ENCODE data around the gene CRISP2. TPM values are rescaled to one million over a fixed set of nuclear protein-coding genes. Genes with fewer than 3 reads are reported as not detected.

The CRISP2 gene
- total RNA-seq, 1 donor from 2014 or later = not detected

DNA sequence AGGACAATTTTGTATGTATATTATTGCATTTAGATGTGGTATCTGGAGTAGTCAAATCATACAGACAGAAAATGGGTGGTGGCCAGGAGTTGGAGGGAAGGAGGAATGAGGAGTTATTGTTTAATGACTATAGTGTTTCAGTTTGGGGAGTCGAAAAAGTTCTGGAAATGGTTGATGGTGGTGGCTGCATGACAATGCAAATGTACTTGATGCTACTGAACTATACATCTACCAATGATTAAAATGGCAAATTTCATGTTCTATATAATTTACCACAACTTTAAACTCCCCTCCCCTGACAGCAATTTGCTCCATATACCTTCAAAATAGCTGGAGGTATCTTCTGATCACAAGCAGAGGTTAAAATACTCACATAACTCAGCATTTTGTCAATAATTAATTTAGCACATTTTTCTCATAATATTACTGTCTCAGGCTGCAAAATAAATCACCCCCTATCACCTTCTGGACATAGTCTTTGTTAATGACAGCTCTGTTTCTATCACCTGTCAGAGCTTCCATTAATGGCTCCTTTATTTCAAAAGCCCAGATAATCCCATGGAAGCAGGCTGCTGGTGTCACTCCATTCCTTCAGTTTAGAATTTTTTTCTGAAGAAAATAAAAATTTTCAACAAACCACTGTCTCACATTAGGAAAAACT is 51.0 kb downstream of the CRISP2 start:
- DNase-seq (ENCODE audit: low read depth in 2 of 2) = no peak

GRCh38 chr6:49653942-49654341 is 59.4 kb downstream of the CRISP2 start:
- no peak for DNase-seq (ENCODE audit: low read depth in 2 of 2)

DNA sequence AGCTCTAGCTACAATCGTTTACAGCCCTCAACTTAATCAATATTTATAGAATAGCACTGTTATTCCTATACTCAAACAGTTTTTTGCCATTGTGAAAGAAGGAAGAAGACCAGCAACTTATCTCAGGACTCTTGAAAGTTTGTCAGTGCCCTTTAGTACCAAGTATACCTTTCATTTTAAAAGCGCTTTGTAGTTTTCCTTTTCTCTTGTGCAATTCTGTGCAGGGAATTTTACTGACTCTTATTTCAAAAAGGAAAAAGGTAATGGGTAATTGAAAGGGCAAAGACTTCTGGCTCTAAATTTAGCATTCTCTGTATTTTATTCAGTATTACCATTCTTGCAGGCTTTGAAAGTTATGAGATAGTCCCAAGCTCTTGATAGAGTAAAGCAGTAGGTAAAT is 59.9 kb downstream of the CRISP2 start:
- DNase-seq (ENCODE audit: low read depth in 2 of 2) = no peak

DNA sequence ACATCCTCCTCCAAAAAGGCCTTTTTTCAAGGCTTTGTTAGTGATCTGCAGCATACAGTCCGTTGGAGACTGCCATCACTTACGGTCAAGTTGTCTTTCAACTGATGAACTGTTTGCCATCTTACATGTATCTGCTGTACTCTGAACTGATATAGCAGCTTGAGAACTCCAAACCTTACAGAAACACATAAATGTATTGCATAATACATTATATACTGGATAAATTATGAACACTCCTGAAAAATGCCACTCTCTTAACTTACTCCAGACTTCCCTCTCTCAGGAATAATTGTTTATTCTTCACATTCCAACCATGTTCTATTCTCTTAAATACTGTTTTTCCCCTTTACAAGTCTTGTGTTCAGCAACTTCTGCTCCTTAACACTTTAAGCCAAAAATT is 62.1 kb downstream of the CRISP2 start:
- no peak for DNase-seq (ENCODE audit: low read depth in 2 of 2)

GRCh38 chr6:49649988-49650387 is 63.4 kb downstream of the CRISP2 start:
- DNase-seq (ENCODE audit: low read depth in 2 of 2) = no peak

GRCh38 chr6:49648036-49648435 is 65.3 kb downstream of the CRISP2 start:
- DNase-seq (ENCODE audit: low read depth in 2 of 2) = no peak

GRCh38 chr6:49647476-49647875 is 65.9 kb downstream of the CRISP2 start:
- DNase-seq (ENCODE audit: low read depth in 2 of 2) = no peak

GRCh38 chr6:49646942-49647341 is 66.4 kb downstream of the CRISP2 start:
- DNase-seq (ENCODE audit: low read depth in 2 of 2) = no peak

DNA sequence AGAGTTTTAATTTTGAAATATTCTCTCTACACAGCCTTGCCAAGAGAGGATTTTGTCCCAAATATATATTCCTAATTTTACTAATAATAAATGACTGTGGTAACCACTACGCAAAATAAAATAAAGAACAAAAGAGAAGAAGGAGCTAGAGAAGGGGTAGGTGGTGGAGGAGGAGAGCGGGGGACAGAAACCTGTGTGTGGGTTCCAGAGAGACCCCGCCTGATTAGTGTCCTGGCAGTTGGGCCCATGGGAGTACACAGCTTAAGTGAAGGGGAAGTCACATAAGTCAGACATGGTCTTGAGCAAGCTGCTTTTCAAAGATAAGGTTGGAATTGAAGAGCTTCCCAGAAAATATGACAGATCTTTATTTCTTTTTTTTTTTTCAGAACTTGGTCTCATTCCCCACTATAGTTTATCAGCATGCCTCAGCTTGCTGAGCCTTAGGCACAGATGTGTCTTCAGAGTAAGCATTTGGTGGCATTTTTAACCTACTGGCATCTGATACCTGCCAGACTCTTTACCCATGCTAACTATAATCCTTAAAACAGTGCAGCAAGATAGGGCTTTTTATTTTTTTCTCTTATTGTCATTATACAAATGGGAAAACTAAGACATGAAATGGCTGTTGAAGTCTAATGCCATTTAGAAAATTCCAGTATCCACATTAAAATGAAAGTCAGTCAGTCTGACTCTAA is 67.1 kb downstream of the CRISP2 start:
- DNase-seq (ENCODE audit: low read depth in 2 of 2) = no peak

- DNase-seq (ENCODE audit: low read depth in 2 of 2) = no peak
Measured at GRCh38 chr6:49645139-49645538, 68.2 kb downstream of the CRISP2 start.

Other genes with a start within 250 kb of the CRISP2 start
- gene GLYATL3, start 213.6 kb downstream of the CRISP2 start, total RNA-seq = not detected in 2 replicates
- 21.6 and 61.3 TPM in 2 replicates for gene C6orf141, start 162.9 kb downstream of the CRISP2 start, total RNA-seq
- not detected in 2 replicates for gene RHAG, start 76.7 kb downstream of the CRISP2 start, total RNA-seq
- gene CRISP3, start 30.8 kb upstream of the CRISP2 start, total RNA-seq = not detected in 2 replicates
- not detected in 2 replicates for gene PGK2, start 73.7 kb upstream of the CRISP2 start, total RNA-seq
- gene CRISP1, start 153.0 kb upstream of the CRISP2 start, total RNA-seq = not detected in 2 replicates